Activated naive CD8-positive, alpha-beta T cell treated with anti-CD3 and anti-CD28 coated beads for 36 hours (primary cell): ENCODE measurements around the gene LCP1. TPM values are rescaled to one million over a fixed set of nuclear protein-coding genes. Genes with fewer than 3 reads are reported as not detected.
"Not testable (repeated sequence)": the region's sequence is repeated elsewhere in the genome, so short reads cannot be mapped to it uniquely, and the experiment has no call there.

Source experiments
- DNase-seq: peaks from one replicate; pipeline ENCODE4 v3.0.0; 2021
- H3K27ac Mint-ChIP-seq: one replicate; pipeline ENCODE4 v1.8.0; 2022; ENCODE audit warnings: mild to moderate bottlenecking, moderate library complexity, mixed read lengths
- H3K27me3 Mint-ChIP-seq: one replicate; pipeline ENCODE4 v1.8.0; 2022; ENCODE audit warnings: mild to moderate bottlenecking, mixed read lengths
- H3K36me3 Mint-ChIP-seq: one replicate; pipeline ENCODE4 v1.8.0; 2021; ENCODE audit warnings: mild to moderate bottlenecking, mixed read lengths
- H3K4me1 Mint-ChIP-seq: one replicate; pipeline ENCODE4 v1.8.0; 2021; ENCODE audit warnings: mixed read lengths
- H3K4me3 Mint-ChIP-seq: one replicate; pipeline ENCODE4 v1.8.0; 2022; ENCODE audit warnings: mild to moderate bottlenecking, moderate library complexity, mixed read lengths
- H3K9me3 Mint-ChIP-seq: one replicate; pipeline ENCODE4 v1.8.0; 2022; ENCODE audit warnings: mixed read lengths
- total RNA-seq, 2 experiments: library from RNA; stranded (reverse); gene quantifications; one replicate each; pipeline ENCODE4 v1.2.3, GENCODE V29; 2021

LCP1 gene
- total RNA-seq: 100 to 1,000 TPM; 886 to 901 TPM

- H3K27ac Mint-ChIP-seq: peak within 1 kb of the TSS; percentile 98
- H3K9me3 Mint-ChIP-seq: no peaks in the 10 kb centered on the region
- peak; percentile 74 for DNase-seq
- peaks cover 48% of the 10 kb centered on the region for H3K4me1 Mint-ChIP-seq
- H3K4me3 Mint-ChIP-seq: peak within 1 kb of the TSS; percentile 94
- H3K36me3 Mint-ChIP-seq: peaks cover 36% of the 10 kb centered on the region
- H3K27me3 Mint-ChIP-seq: peaks cover 5% of the 10 kb centered on the region
These were observed at the start of gene LCP1 for GRCh38 chr13:46181840-46182490. LCP1 (minus strand) TSS chr13:46182177; CDS start chr13:46159662, 22,515 bp downstream.

- Mint-ChIP-seq H3K36me3 (peaks cover 7% of the 10 kb centered on the region), H3K27ac (no peak overlapping the region), H3K9me3 (peaks cover 17% of the 10 kb centered on the region), H3K4me1 (no peaks in the 10 kb centered on the region), H3K4me3 (no peak overlapping the region), H3K27me3 (no peaks in the 10 kb centered on the region)
- DNase-seq: no peak
These were observed 47.3 kb upstream of the LCP1 start for GRCh38 chr13:46229251-46229650.

- H3K27ac Mint-ChIP-seq: not testable (repeated sequence)
These were observed 38.3 kb upstream of the LCP1 start for GRCh38 chr13:46220234-46220633.

GRCh38 chr13:46214741-46215140 lies 32.8 kb upstream of the LCP1 start:
- not testable (repeated sequence) for H3K36me3 Mint-ChIP-seq, H3K9me3 Mint-ChIP-seq, H3K27me3 Mint-ChIP-seq, H3K27ac Mint-ChIP-seq, H3K4me3 Mint-ChIP-seq, DNase-seq
- H3K4me1 Mint-ChIP-seq: peaks cover 20% of the 10 kb centered on the region

More at GRCh38 chr13:46220234-46220633, 38.3 kb upstream of the LCP1 start:
- not testable (repeated sequence) for H3K4me1 Mint-ChIP-seq, DNase-seq, H3K36me3 Mint-ChIP-seq, H3K4me3 Mint-ChIP-seq, H3K27me3 Mint-ChIP-seq
- peaks cover 17% of the 10 kb centered on the region for H3K9me3 Mint-ChIP-seq

- Mint-ChIP-seq H3K4me3 (no peak overlapping the region), H3K4me1 (peaks cover 20% of the 10 kb centered on the region), H3K36me3 (peaks cover 3% of the 10 kb centered on the region), H3K27ac (no peak overlapping the region), H3K27me3 (no peaks in the 10 kb centered on the region), H3K9me3 (peaks cover 6% of the 10 kb centered on the region)
- DNase-seq: no peak
These were observed 31.3 kb upstream of the LCP1 start for GRCh38 chr13:46213242-46213641.

GRCh38 chr13:46211483-46212351 lies 29.7 kb upstream of the LCP1 start, which contains the start of gene LRRC63:
LRRC63 (plus strand) TSS chr13:46211928; CDS start chr13:46213035, 1,107 bp downstream.
- Mint-ChIP-seq H3K4me3 (peak within 1 kb of the TSS; percentile 88), H3K27me3 (no peaks in the 10 kb centered on the region), H3K9me3 (peaks cover 2% of the 10 kb centered on the region), H3K36me3 (no peaks in the 10 kb centered on the region), H3K4me1 (peaks cover 29% of the 10 kb centered on the region), H3K27ac (peak within 1 kb of the TSS; percentile 87)
- peak; percentile 90 for DNase-seq

- peak overlapping the region; percentile 88 for H3K4me3 Mint-ChIP-seq
- H3K4me1 Mint-ChIP-seq: peaks cover 33% of the 10 kb centered on the region
- H3K27ac Mint-ChIP-seq: peak overlapping the region; percentile 87
- H3K27me3 Mint-ChIP-seq: no peaks in the 10 kb centered on the region
- no peaks in the 10 kb centered on the region for H3K9me3 Mint-ChIP-seq
- H3K36me3 Mint-ChIP-seq: no peaks in the 10 kb centered on the region
- DNase-seq: peak; percentile 21
These were observed 29.1 kb upstream of the LCP1 start for GRCh38 chr13:46211116-46211482.

- no peaks in the 10 kb centered on the region for H3K36me3 Mint-ChIP-seq
- H3K4me3 Mint-ChIP-seq: peak overlapping the region; percentile 88
- H3K4me1 Mint-ChIP-seq: peaks cover 36% of the 10 kb centered on the region
- no peaks in the 10 kb centered on the region for H3K9me3 Mint-ChIP-seq
- peak overlapping the region; percentile 87 for H3K27ac Mint-ChIP-seq
- no peak for DNase-seq
- H3K27me3 Mint-ChIP-seq: no peaks in the 10 kb centered on the region
These were observed 28.5 kb upstream of the LCP1 start for GRCh38 chr13:46210362-46211083.

GRCh38 chr13:46207828-46208227 lies 25.9 kb upstream of the LCP1 start:
- no peak for DNase-seq
- H3K4me3 Mint-ChIP-seq: no peak overlapping the region
- H3K9me3 Mint-ChIP-seq: no peaks in the 10 kb centered on the region
- H3K36me3 Mint-ChIP-seq: no peaks in the 10 kb centered on the region
- peaks cover 38% of the 10 kb centered on the region for H3K4me1 Mint-ChIP-seq
- H3K27ac Mint-ChIP-seq: peak overlapping the region; percentile 6
- no peaks in the 10 kb centered on the region for H3K27me3 Mint-ChIP-seq

GRCh38 chr13:46206143-46206542 lies 24.2 kb upstream of the LCP1 start:
- H3K4me1 Mint-ChIP-seq: peaks cover 44% of the 10 kb centered on the region
- H3K27ac Mint-ChIP-seq: no peak overlapping the region

GRCh38 chr13:46202966-46203365 lies 21.0 kb upstream of the LCP1 start:
- peaks cover 1% of the 10 kb centered on the region for H3K9me3 Mint-ChIP-seq
- H3K27ac Mint-ChIP-seq: no peak overlapping the region
- H3K4me1 Mint-ChIP-seq: peaks cover 49% of the 10 kb centered on the region
- no peaks in the 10 kb centered on the region for H3K36me3 Mint-ChIP-seq
- H3K27me3 Mint-ChIP-seq: no peaks in the 10 kb centered on the region
- DNase-seq: no peak
- H3K4me3 Mint-ChIP-seq: no peak overlapping the region

More at GRCh38 chr13:46206143-46206542, 24.2 kb upstream of the LCP1 start:
- no peaks in the 10 kb centered on the region for H3K9me3 Mint-ChIP-seq
- no peak overlapping the region for H3K4me3 Mint-ChIP-seq
- no peaks in the 10 kb centered on the region for H3K27me3 Mint-ChIP-seq
- H3K36me3 Mint-ChIP-seq: no peaks in the 10 kb centered on the region
- DNase-seq: no peak

GRCh38 chr13:46202188-46202795 lies 20.3 kb upstream of the LCP1 start:
- Mint-ChIP-seq H3K27me3 (no peaks in the 10 kb centered on the region), H3K9me3 (peaks cover 1% of the 10 kb centered on the region), H3K4me3 (no peak overlapping the region), H3K27ac (peak overlapping the region; percentile 76), H3K4me1 (peaks cover 44% of the 10 kb centered on the region), H3K36me3 (no peaks in the 10 kb centered on the region)
- DNase-seq: no peak

- no peaks in the 10 kb centered on the region for H3K27me3 Mint-ChIP-seq
- peaks cover 1% of the 10 kb centered on the region for H3K9me3 Mint-ChIP-seq
- H3K36me3 Mint-ChIP-seq: no peaks in the 10 kb centered on the region
- no peak overlapping the region for H3K27ac Mint-ChIP-seq
- H3K4me1 Mint-ChIP-seq: peaks cover 31% of the 10 kb centered on the region
- no peak for DNase-seq
- no peak overlapping the region for H3K4me3 Mint-ChIP-seq
These were observed 16.8 kb upstream of the LCP1 start for GRCh38 chr13:46198696-46199193.

GRCh38 chr13:46197299-46198048 lies 15.5 kb upstream of the LCP1 start:
- Mint-ChIP-seq H3K4me3 (no peak overlapping the region), H3K27me3 (no peaks in the 10 kb centered on the region), H3K4me1 (peaks cover 24% of the 10 kb centered on the region), H3K9me3 (peaks cover 1% of the 10 kb centered on the region), H3K36me3 (no peaks in the 10 kb centered on the region), H3K27ac (no peak overlapping the region)
- no peak for DNase-seq
